Left lung (tissue), 10 donors: Measurements from ENCODE around the gene NMRAL1. TPM values are rescaled to one million over a fixed set of nuclear protein-coding genes. Genes with fewer than 3 reads are reported as not detected.

ENCODE experiments used
- ATAC-seq: fragments of 200-7000 bp; cut with Tn5 transposase; one replicate; pipeline ENCODE4 v1.9.1; 2020; ENCODE audit warnings: moderate library complexity
- DNase-seq, 4 donors: peaks; one replicate each; pipeline ENCODE4 v3.0.0-alpha.2; 2013 to 2020
- H3K27ac ChIP-seq, 2 donors: fragments of 200-600 bp; sonication (generic) in 1 of 2; one replicate each; pipeline versions ENCODE4 v1.5.0 to v1.8.0; 2020 to 2021
- H3K27me3 ChIP-seq, 2 donors: fragments of 200-600 bp; sonication (generic) in 1 of 2; one replicate each; pipeline versions ENCODE4 v1.5.0 to v1.8.0; 2020 to 2021
- H3K36me3 ChIP-seq, 2 donors: fragments of 200-600 bp; sonication (generic) in 1 of 2; one replicate each; pipeline versions ENCODE4 v1.5.0 to v1.8.0; 2020 to 2021
- H3K4me1 ChIP-seq, 2 donors: fragments of 200-600 bp; one replicate each; pipeline ENCODE4 v1.8.0; 2021
- H3K4me3 ChIP-seq, 2 donors: fragments of 200-600 bp; sonication (generic) in 1 of 2; one replicate each; pipeline versions ENCODE4 v1.5.0 to v1.8.0; 2020 to 2021; ENCODE audit warnings: mild to moderate bottlenecking in 1 of 2
- H3K9me3 ChIP-seq, 2 donors: fragments of 200-600 bp; sonication (generic) in 1 of 2; one replicate each; pipeline versions ENCODE4 v1.5.0 to v1.8.0; 2020 to 2021
- intact Hi-C, 2 donors: fragments of 100-400 bp; cut with DNase I; formaldehyde crosslinking; loops; one replicate each; pipeline versions ENCODE4 v1.11.2 to v1.14.2; 2022
- polyA plus RNA-seq, 6 donors: library from polyadenylated mRNA; unstranded; fragments of 120-200 nt; gene quantifications; one replicate each; pipeline ENCODE4 v1.2.1, GENCODE V29; 2013; ENCODE audit not compliant: insufficient read length in 6 of 6
- total RNA-seq, 2 donors: library from RNA; stranded (reverse); fragmentation: NEBNext Ultra II Directional; extraction: Animal tissue kit (Norgen Biotek cat#: 25700); gene quantifications; one replicate each; pipeline ENCODE4 v1.2.1, GENCODE V29; 2021
- TF ChIP-seq, protein P1 (sequence below), 2 donors: fragments of 200-600 bp; sonication (generic) in 1 of 2; IDR thresholded peaks; one replicate each; pipeline versions ENCODE4 v1.5.0 to v1.8.0; 2021; ENCODE audit warnings: antibody characterized with exemption in 2 of 2
- donor health status: DM: no; HTN: yes; CAD: no.
- donor health status: DM: no; HTN: no; CAD: no.

The NMRAL1 gene
- total and polyA plus RNA-seq, 8 donors = 31.4 to 50.0 (median 38.9) TPM

DNA sequence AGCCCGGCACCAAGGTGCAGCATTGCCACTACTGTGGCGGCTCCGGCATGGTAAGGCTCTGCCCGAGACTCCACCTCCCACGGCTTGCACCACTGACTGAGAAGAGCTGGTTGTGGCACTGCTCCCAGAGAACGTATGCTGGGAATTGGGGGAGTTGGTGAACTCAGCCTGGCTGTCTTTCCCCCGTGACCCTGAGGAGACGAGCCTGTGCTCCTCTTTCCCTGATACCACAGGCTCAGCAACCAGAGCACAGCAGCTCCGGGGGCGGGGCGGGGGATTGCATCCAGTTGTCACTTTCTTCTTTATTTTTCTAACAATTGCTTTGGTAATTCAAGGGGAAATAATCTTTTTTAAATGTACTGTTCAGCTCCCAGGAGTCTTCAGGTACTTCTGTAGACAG, 32.1 kb downstream of the NMRAL1 start:
- H3K27ac ChIP-seq = no peak overlapping the region
- intact Hi-C loops = no loop called here
- no peak for ATAC-seq
- no peaks in the 10 kb centered on the region for H3K27me3 ChIP-seq
- H3K36me3 ChIP-seq = peaks cover 0 to 100% of the 10 kb centered on the region in 2 donors
- no peaks in the 10 kb centered on the region for H3K9me3 ChIP-seq
- TF ChIP-seq, protein P1, sequence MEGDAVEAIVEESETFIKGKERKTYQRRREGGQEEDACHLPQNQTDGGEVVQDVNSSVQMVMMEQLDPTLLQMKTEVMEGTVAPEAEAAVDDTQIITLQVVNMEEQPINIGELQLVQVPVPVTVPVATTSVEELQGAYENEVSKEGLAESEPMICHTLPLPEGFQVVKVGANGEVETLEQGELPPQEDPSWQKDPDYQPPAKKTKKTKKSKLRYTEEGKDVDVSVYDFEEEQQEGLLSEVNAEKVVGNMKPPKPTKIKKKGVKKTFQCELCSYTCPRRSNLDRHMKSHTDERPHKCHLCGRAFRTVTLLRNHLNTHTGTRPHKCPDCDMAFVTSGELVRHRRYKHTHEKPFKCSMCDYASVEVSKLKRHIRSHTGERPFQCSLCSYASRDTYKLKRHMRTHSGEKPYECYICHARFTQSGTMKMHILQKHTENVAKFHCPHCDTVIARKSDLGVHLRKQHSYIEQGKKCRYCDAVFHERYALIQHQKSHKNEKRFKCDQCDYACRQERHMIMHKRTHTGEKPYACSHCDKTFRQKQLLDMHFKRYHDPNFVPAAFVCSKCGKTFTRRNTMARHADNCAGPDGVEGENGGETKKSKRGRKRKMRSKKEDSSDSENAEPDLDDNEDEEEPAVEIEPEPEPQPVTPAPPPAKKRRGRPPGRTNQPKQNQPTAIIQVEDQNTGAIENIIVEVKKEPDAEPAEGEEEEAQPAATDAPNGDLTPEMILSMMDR (IDR thresholded peaks at IDR 0.05) = no peak
- no peak overlapping the region for H3K4me3 ChIP-seq
- no peak for DNase-seq
- no peaks in the 10 kb centered on the region for H3K4me1 ChIP-seq

DNA sequence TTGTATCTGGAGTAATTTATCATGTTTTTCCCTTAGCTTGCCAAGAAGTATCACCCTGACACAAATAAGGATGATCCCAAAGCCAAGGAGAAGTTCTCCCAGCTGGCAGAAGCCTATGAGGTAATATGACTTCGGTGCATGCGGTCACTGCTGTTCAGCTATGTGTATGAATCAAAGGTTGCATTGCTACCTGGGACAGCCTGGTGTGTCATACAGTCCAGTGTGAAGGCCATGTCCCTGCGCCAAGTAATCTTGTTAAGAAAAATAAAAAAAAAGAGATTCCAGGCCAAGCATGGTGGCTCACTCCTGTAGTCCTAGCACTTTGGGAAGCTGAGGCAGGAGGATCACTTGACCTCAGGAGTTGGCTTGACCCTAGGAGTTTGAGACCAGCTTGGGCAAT, 37.1 kb downstream of the NMRAL1 start:
- DNase-seq (no peak), ATAC-seq (no peak)
- TF ChIP-seq, protein P1 (IDR thresholded peaks at IDR 0.05) = no peak
- Histone ChIP-seq H3K4me3 (no peak overlapping the region), H3K4me1 (no peaks in the 10 kb centered on the region), H3K9me3 (no peaks in the 10 kb centered on the region), H3K27ac (no peak overlapping the region), H3K36me3 (peaks cover 0 to 91% of the 10 kb centered on the region in 2 donors), H3K27me3 (no peaks in the 10 kb centered on the region)
- intact Hi-C loops = no loop called here

DNA sequence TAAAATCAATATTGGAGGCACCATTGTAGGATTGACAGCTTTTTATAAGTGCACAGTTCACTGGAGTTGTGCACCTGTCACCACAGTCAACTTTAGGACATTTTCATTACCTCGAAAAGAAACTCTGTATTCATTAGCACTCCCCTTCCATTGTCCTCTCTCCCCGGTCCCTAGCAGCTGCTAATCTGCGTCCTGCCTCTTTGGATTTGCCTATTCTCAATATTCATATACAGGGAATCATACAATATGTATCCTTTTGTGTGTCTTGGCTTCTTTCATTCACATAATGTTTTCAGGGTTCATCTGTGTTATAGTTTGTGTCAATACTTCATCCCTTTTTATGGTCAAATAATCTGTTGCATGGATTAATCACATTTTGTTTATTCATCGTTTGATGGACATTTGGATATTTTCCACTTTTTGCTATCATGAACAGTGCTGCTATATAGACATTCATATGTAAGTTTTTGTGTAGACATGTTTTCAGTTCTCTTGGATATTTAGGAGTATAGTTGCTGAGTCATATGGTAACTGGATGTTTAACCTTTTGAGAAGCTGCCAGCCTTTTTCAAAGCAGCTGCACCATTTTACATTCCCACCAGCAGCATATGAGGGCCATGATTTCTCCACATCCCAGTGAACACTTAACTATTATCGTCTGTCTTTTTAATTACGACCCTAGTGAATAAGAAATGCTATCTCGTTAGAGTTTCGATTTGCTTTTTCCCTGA, 38.9 kb downstream of the NMRAL1 start:
- no peak for DNase-seq
- no peak for ATAC-seq
- Histone ChIP-seq H3K4me3 (no peak overlapping the region), H3K27ac (no peak overlapping the region), H3K9me3 (no peaks in the 10 kb centered on the region), H3K36me3 (peaks cover 0 to 91% of the 10 kb centered on the region in 2 donors), H3K4me1 (no peaks in the 10 kb centered on the region), H3K27me3 (no peaks in the 10 kb centered on the region)
- TF ChIP-seq, protein P1 (IDR thresholded peaks at IDR 0.05) = no peak
- intact Hi-C loops = no loop called here

DNA sequence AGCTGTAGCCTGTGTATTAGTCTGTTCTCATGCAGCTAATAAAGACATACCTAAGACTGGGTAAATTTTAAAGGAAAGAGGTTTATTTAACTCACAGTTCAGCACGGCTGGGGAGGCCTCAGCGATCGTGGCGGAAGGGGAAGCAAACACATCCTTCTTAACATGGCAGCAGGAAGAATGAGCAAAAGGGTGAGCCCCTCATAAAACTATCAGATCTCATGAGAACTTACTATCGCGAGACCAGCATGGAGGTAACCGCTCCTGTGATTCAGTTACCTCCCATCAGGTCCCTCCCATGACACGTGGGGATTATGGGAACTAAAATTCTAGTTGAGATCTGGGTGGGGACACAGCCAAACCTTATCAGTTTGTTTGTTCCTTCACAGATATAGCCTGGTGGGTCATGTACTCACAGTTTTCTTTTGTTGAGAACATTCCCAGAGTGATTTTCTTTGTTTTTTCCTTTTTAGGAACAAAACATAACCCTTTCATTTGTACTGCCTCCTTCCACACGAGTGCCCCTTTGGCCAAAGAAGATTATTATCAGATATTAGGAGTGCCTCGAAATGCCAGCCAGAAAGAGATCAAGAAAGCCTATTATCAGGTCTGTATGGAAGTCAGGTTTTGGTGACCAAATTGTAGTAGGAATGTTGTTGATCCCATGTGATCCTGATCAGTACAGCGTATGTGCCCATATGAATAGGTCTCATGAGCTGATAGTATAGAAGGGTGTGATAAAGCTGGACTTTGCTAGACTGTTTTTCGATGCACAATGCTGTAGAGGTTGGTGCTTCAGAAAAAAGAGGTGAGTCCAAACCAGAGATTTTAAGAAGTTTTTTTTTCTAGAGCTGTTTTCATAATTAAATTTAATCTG, 40.3 kb downstream of the NMRAL1 start:
- H3K4me3 ChIP-seq = no peak overlapping the region
- intact Hi-C loops = no loop called here
- peaks cover 0 to 80% of the 10 kb centered on the region in 2 donors for H3K36me3 ChIP-seq
- no peaks in the 10 kb centered on the region for H3K27me3 ChIP-seq
- H3K4me1 ChIP-seq = no peaks in the 10 kb centered on the region
- no peak for DNase-seq
- ATAC-seq = no peak
- TF ChIP-seq, protein P1 (IDR thresholded peaks at IDR 0.05) = no peak
- no peak overlapping the region for H3K27ac ChIP-seq
- H3K9me3 ChIP-seq = no peaks in the 10 kb centered on the region

DNA sequence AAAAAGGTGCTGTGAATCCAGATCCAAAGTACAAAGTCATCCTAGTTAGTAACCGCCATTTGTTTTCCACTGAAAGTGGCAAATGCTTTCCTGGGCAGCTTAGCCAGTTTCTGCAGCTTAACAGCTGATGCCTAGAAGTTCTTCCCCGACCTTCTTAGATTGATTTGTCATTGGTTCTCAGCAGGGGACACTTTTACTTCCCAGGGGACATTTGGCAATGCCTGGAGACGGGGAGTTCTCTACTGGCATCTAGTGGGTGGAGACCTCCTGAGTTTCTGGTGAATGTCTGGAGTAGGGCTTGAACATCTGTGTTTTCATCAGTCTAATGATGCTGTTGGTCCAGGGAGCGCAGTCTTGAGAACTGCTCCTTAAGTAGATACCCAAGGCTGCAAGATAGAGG, 41.2 kb downstream of the NMRAL1 start:
- TF ChIP-seq, protein P1 (IDR thresholded peaks at IDR 0.05) = no peak
- H3K27ac ChIP-seq = no peak overlapping the region
- no peaks in the 10 kb centered on the region for H3K4me1 ChIP-seq
- DNase-seq (no peak), ATAC-seq (no peak)
- H3K36me3 ChIP-seq = peaks cover 0 to 74% of the 10 kb centered on the region in 2 donors
- no peak overlapping the region for H3K4me3 ChIP-seq
- H3K9me3 ChIP-seq = no peaks in the 10 kb centered on the region
- intact Hi-C loops = no loop called here
- H3K27me3 ChIP-seq = no peaks in the 10 kb centered on the region
